CD4-positive, alpha-beta T cell treated with Interferon alpha-2 for 1 hour (primary cell): ENCODE results near the gene ACAA2.
A peak's percentile ranks its signal among the peaks of the same experiment; 100 is the strongest.

Source experiments
- DNase-seq, 2 donors: peaks; one replicate each; pipeline ENCODE4 v3.0.0-alpha.2; 2020 to 2022

The ACAA2 gene

DNA sequence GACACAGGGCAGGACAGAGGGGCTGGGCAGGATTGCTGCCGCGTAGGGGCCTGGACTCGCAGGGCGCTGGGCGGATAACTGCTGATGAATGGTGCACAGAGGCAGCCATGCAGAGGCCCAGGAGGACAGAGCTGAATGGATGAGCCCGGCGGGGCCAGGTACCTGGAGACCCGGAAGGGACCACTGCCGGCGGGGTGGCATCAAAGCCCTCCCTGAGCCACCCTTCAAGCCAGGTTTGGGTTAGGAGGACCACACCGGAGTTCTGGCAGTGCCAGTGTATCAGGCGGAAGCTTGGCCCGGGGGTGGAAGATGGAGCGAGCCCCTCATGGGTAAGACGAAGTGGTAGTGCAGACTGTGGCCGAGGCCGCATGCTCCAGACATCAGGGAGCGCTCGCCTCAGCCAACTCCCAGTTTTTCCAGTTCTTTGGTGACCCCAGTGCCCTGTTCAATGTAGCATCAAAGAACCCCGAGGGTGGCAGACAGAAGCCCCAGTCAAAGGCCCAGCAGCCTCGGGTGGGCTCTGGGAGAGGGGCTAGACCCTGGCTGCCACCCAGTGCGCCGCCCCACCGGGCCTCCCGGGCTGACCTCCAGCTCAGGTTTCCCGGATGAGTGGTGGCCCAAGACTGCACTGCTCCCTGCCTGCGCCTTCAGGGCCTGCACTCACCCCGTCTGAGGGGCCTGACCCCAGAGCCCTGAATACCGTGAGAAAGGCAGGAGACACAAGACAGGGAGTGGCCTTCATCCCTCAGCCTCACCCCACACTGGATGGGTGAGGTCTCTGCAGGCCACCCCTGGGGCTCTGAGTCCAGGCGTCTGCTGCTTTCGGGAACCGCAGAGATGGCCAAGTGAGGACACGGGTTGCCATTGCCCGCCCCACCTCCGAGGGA is 50.9 kb downstream of the ACAA2 start:
- DNase-seq: no peak

DNA sequence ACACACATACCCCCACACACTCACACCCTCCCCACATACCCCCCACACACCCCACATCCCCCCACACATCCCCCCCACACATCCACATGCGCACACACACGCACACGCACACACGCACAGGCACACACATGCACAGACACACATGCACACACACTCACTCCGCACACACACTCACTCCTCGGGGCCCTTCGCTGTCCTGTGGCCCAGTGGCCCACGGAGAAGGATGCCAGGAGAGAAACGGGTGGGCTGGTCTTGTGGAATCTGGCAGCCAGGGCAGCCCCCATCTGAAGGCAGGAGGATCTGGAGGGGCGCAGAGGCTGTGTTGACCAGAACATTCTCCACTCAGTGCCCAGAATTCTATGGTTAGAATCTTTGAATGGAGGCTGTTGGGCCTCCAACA is 51.6 kb downstream of the ACAA2 start:
- DNase-seq: no peak

DNA sequence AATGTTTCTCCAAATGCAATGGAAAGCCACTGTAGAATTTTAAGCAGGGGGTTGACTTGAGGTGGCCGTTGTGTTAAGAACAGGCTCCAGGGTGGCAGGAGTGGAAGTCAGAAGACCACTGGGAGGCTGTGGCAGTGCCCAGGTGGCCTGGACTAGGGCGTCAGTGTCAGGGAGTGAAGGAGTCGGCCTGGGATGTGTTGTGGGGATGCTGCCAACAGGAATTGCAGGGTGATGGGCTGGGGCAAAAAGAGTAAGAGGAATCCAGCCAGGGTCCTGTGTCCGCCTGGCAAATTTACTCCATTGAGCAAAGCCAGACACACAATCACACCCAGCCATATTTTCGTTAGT is 55.1 kb downstream of the ACAA2 start:
- no peak for DNase-seq

GRCh38 chr18:49757513-49758262 is 55.6 kb downstream of the ACAA2 start:
- DNase-seq: no peak

GRCh38 chr18:49756671-49757362 is 56.5 kb downstream of the ACAA2 start:
- no peak for DNase-seq

DNA sequence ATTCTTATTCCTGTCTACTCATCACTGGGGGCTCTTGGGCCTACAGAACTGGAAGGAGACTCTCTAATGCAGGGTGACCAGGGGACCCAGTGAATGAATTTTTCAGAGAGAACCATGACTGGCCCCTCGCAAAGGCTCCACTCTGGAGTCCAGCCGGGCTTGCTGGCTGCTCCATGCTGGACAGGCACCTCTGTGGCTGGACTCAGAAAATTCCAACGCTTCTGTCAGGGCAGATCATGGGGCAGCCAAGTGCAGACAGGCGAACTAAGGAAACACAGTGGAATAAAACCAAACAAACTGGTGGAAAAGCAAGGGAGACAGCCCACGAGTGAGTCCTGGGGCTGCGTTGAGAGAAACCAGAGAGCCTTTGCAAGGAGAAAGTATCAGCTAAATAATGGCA is 57.2 kb downstream of the ACAA2 start:
- no peak for DNase-seq

GRCh38 chr18:49755489-49755888 is 57.8 kb downstream of the ACAA2 start:
- DNase-seq: no peak

GRCh38 chr18:49754866-49755265 is 58.5 kb downstream of the ACAA2 start:
- DNase-seq: no peak

GRCh38 chr18:49753643-49754042 is 59.7 kb downstream of the ACAA2 start:
- no peak for DNase-seq

- no peak for DNase-seq
Observed at GRCh38 chr18:49752095-49752457, 61.3 kb downstream of the ACAA2 start.

- DNase-seq: peak; percentile 54 to 84
Observed at GRCh38 chr18:49751427-49752094, 61.8 kb downstream of the ACAA2 start.

DNA sequence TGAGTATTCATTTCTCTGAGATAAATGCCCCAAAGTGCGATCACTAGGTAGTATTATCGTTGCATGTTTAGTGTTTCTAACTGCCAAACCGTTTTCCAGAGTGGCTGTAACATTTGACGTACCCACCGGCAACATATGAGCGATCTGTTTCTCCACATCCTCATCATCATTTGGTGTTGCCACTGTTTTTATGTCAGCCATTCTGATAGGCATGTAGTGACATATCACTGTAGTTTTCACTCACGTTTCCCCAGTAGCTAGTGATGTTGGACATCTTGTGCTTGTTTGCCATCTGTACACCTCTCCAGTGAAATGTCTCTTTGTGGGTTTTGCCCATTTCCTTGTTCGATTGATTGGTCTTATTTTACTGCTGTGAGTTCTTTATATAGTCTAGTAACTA is 63.8 kb downstream of the ACAA2 start:
- no peak for DNase-seq

GRCh38 chr18:49747876-49748275 is 65.5 kb downstream of the ACAA2 start:
- no peak for DNase-seq

DNA sequence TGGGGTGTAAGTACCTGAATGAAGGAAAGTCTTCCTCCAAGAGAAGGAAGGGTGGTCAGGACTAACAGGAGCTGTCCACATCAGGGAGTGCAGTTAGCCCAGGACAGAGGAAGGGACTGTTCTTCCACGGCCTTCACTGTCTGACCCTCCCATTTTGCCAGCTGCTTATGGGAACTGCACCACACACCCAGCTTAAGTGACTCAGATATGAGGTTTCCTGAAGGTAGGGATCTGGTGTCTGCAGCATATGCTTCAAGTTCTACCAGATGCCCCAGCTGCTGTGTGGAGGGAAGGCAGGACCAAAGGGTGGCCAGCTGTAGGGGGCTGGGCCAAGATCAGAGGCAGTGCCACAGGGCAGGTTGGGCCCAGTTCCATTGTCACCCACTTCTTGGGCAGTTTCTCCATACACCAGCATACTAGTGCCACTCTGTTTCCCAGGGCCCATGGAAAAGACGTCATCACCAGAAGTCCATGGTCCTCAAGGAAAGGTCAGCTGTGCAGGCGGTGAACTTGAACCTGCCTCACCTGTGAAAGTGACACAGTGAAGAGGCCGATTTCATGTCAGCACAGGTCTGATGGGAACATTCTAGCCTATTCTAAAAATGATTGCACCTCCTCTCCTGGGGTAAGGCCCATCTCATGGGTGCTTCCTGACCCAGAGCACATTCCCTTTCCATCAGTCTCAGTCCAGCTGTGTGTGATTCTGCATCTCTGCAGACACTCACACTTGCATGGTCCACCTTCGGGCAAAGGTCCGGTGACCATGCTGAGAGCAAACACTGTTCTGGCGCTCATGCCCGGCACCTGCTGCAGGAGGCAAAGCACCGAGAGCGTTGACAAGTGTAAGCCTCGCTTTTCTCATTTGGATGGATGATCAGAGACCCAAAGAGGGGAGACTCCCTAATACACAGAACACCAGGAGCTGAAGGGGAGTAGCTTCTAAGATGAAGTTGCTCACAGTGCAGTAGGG is 68.0 kb downstream of the ACAA2 start:
- no peak for DNase-seq

GRCh38 chr18:49744376-49745008 is 68.8 kb downstream of the ACAA2 start:
- DNase-seq: no peak

DNA sequence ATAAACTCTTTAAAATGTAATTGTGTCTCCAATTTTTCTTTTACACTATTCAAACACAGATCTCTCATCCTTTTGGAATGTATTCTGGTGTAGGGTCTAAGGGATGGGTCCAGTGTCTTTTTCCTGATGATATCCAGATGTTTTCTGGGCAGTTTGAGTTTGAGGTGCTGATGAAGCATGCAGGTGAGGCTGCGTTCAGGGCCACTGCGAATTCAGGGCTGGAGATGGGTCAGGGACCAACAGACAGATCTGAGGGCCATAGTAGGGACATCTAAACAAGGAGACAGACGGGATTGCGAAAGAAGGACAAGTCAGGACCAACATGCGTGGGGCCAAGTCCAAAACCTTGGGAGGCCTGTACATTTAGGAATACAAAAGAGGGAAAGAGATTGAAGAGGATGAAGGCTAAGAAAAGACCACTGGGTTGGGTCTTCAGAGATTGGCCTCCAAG is 70.2 kb downstream of the ACAA2 start:
- DNase-seq: no peak

- DNase-seq: no peak
Observed at GRCh38 chr18:49742316-49743116, 70.8 kb downstream of the ACAA2 start.

- DNase-seq: no peak
Observed at GRCh38 chr18:49739275-49739674, 74.1 kb downstream of the ACAA2 start.

DNA sequence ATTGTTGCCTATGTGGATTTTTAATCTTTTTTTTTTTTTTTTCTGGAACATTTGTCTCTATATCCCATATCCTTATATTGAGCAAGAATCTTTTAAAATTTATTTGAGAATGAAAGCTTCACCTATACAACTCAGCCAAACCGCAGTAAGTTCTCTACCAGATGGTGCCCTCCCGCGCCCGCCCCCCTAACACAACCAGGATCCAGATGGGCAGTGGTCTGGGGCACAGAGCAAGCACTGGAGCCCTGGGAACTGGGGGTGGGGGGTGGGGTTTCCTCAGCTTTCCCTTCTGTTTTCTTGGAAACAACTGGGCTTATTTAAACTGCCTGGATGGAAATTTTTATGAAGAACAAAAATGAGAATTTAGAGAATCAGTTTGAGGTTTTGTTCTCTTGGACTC is 74.6 kb downstream of the ACAA2 start:
- no peak for DNase-seq

- no peak for DNase-seq
Observed at GRCh38 chr18:49734836-49735235, 78.5 kb downstream of the ACAA2 start.
